ENCODE measurements around the gene COL11A2. TPM values are rescaled to one million over a fixed set of nuclear protein-coding genes. Genes with fewer than 3 reads are reported as not detected.
"Not testable (repeated sequence)": the region's sequence is repeated elsewhere in the genome, so short reads cannot be mapped to it uniquely, and the experiment has no call there.

COL11A2 gene
- total RNA-seq, 1 donor from 2014 or later = 0.65 TPM

- no peaks in the 10 kb centered on the region for H3K9me3 Mint-ChIP-seq
- intact Hi-C loops (cut with micrococcal nuclease) = loop anchor here (5.0 kb wide), 1 partner anchor 41 kb away; no protein-coding TSS in a partner anchor
- H3K4me1 Mint-ChIP-seq (ENCODE audit: low read depth) = peaks cover 10% of the 10 kb centered on the region
Observed at GRCh38 chr6:33163540-33163939, 28.7 kb downstream of the COL11A2 start.

DNA sequence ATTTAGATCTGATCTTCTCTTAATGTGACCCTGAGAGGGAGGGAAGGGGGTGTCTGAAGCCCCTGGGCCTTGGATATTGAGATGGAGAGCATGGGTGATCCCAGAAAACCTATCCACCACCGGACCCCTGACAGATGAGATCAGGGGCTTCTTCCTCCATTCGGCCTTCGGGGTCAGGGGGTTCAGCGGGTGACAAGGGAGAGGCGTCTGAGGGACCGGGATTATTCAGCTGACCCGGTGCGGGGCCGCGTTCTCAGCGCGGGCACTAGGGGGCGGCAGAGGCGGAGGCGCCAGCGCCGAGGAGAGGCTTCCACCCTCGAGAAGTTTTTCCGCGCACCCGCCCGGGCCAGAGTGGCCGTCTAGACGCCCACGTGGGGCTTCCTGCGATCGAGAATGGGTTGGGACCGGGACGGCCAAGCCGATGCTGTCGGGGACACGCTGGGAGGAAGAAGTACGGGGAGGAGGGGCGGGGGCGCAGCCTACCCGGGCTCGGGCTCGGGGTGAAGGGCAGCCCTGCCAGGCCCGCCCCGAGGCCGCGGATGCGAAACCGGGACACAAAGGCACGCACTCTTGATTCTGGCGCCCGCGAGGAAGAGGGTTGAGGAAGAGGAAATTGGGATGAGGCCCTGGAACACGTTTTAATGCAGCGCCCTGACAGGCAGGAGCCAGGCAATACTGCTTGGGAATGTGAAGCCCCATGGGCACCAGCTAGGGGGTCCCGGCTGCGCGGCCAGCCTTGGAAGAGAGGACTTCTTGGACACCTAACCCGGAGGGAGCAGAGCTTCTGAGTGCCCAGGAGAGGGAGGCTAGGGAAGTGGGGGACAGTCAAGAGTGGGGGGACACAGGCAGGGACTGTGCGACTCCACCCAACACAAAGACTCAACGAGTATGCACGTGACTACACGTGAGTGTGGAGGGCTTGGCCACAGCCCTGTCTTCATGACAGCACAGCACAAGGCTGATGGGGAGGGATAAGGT lies 30.6 kb downstream of the COL11A2 start:
- Mint-ChIP-seq H3K4me1 (ENCODE audit: low read depth) (peaks cover 10% of the 10 kb centered on the region), H3K4me3 (peak overlapping the region; percentile 80), H3K9me3 (no peaks in the 10 kb centered on the region), H3K27me3 (ENCODE audit: insufficient read depth) (peaks cover 4% of the 10 kb centered on the region), H3K27ac (peak overlapping the region; percentile 65), H3K36me3 (ENCODE audit: low read depth) (no peaks in the 10 kb centered on the region)
- intact Hi-C loops (cut with micrococcal nuclease) = loop anchor here (1.0 to 5.0 kb wide), 4 partner anchors 35 to 87 kb away; partner anchors contain the start of genes RXRB and SLC39A7
- peak; percentile 78 for DNase-seq (ENCODE audit: low spot score)

More at GRCh38 chr6:33163540-33163939, 28.7 kb downstream of the COL11A2 start:
- DNase-seq (ENCODE audit: low spot score) = no peak
- Mint-ChIP-seq H3K27me3 (ENCODE audit: insufficient read depth) (peaks cover 1% of the 10 kb centered on the region), H3K36me3 (ENCODE audit: low read depth) (no peaks in the 10 kb centered on the region), H3K27ac (no peak overlapping the region), H3K4me3 (no peak overlapping the region)

GRCh38 chr6:33160728-33161344 lies 31.4 kb downstream of the COL11A2 start:
- peaks cover 4% of the 10 kb centered on the region for H3K27me3 Mint-ChIP-seq (ENCODE audit: insufficient read depth)
- peaks cover 10% of the 10 kb centered on the region for H3K4me1 Mint-ChIP-seq (ENCODE audit: low read depth)
- no peak for DNase-seq (ENCODE audit: low spot score)
- intact Hi-C loops (cut with micrococcal nuclease) = loop anchor here (1.0 to 5.0 kb wide), 4 partner anchors 36 to 87 kb away; partner anchors contain the start of genes RXRB and SLC39A7
- H3K4me3 Mint-ChIP-seq = peak overlapping the region; percentile 80
- H3K27ac Mint-ChIP-seq = peak overlapping the region; percentile 65
- no peaks in the 10 kb centered on the region for H3K36me3 Mint-ChIP-seq (ENCODE audit: low read depth)
- H3K9me3 Mint-ChIP-seq = no peaks in the 10 kb centered on the region

DNA sequence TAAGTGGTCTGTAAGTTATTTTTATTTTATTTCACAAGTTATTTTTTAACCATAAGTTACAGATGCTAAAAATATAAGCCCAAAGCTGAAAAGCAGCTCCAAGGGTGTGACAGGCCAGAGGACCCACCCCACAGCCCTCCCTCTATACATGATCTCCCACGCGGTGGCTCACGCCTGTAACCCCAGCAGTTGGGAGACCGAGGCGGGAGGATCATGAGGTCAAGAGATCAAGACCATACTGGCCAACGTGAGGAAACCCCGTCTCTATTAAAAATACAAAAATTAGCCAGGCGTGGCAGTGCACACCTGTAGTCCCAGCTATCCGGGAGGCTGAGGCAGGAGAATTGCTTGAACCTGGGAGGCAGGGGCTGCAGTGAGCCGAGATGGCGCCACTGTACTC lies 32.2 kb downstream of the COL11A2 start:
- no peak overlapping the region for H3K27ac Mint-ChIP-seq
- H3K9me3 Mint-ChIP-seq = no peaks in the 10 kb centered on the region
- intact Hi-C loops (cut with micrococcal nuclease) = loop anchor here (2.0 to 5.0 kb wide), 2 partner anchors 37 to 38 kb away; no protein-coding TSS in a partner anchor
- H3K4me3 Mint-ChIP-seq = no peak overlapping the region
- H3K27me3 Mint-ChIP-seq (ENCODE audit: insufficient read depth) = peaks cover 6% of the 10 kb centered on the region
- H3K36me3 Mint-ChIP-seq (ENCODE audit: low read depth) = no peaks in the 10 kb centered on the region
- DNase-seq (ENCODE audit: low spot score) = no peak
- peaks cover 10% of the 10 kb centered on the region for H3K4me1 Mint-ChIP-seq (ENCODE audit: low read depth)

GRCh38 chr6:33156964-33157363 lies 35.3 kb downstream of the COL11A2 start:
- peaks cover 10% of the 10 kb centered on the region for H3K4me1 Mint-ChIP-seq (ENCODE audit: low read depth)
- peaks cover 8% of the 10 kb centered on the region for H3K9me3 Mint-ChIP-seq
- intact Hi-C loops (cut with micrococcal nuclease) = no loop called here
- peaks cover 15% of the 10 kb centered on the region for H3K27me3 Mint-ChIP-seq (ENCODE audit: insufficient read depth)
- no peak overlapping the region for H3K4me3 Mint-ChIP-seq
- no peak for DNase-seq (ENCODE audit: low spot score)
- H3K27ac Mint-ChIP-seq = no peak overlapping the region
- H3K36me3 Mint-ChIP-seq (ENCODE audit: low read depth) = no peaks in the 10 kb centered on the region

DNA sequence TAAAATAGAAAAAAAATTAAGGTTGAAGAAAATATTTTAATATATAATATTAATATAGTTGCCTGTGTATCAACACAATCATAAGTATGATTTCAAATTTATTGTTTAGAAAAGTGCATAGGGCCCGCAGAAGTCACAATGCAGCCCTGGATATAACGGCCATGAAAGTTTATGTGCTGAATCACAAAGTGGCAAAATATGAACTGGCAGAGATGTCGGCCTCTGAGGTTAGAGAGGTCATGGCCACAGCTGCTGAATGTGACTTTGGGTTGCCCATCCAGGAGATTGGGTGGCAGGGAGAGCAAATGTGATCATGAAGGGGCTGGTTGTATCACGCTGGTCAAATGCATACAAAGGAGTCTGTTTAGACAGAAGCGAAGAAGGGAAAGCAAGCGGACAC lies 35.7 kb downstream of the COL11A2 start:
- Mint-ChIP-seq H3K9me3 (peaks cover 12% of the 10 kb centered on the region), H3K27me3 (ENCODE audit: insufficient read depth) (peaks cover 15% of the 10 kb centered on the region)

DNA sequence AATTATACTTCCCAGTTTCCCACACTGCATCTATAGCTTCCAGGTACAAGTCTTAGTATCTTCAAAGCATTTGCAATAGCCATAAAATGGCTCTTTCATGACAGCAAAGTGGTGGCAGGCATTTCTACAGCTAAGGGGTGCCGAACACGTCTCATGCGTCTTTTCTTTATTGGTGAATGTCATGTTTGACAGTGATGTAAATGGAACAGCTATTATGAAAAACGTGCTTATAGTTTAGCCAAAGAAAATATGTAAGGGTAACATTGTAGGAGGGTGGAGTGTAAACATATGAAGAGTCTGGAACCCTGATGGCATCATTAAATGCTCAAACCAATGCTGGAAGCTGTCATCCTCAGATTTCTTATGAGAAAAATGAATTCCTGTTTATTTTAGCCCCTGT lies 37.9 kb downstream of the COL11A2 start:
- H3K27ac Mint-ChIP-seq = no peak overlapping the region
- H3K36me3 Mint-ChIP-seq (ENCODE audit: low read depth) = peaks cover 3% of the 10 kb centered on the region
- H3K9me3 Mint-ChIP-seq = peaks cover 13% of the 10 kb centered on the region
- DNase-seq (ENCODE audit: low spot score) = no peak
- H3K4me1 Mint-ChIP-seq (ENCODE audit: low read depth) = no peaks in the 10 kb centered on the region
- peaks cover 24% of the 10 kb centered on the region for H3K27me3 Mint-ChIP-seq (ENCODE audit: insufficient read depth)
- intact Hi-C loops (cut with micrococcal nuclease) = no loop called here
- no peak overlapping the region for H3K4me3 Mint-ChIP-seq

More for the DNA sequence above, 35.7 kb downstream of the COL11A2 start:
- DNase-seq (ENCODE audit: low spot score) = no peak
- H3K27ac Mint-ChIP-seq = no peak overlapping the region
- intact Hi-C loops (cut with micrococcal nuclease) = no loop called here
- peaks cover 7% of the 10 kb centered on the region for H3K4me1 Mint-ChIP-seq (ENCODE audit: low read depth)
- H3K4me3 Mint-ChIP-seq = no peak overlapping the region
- H3K36me3 Mint-ChIP-seq (ENCODE audit: low read depth) = peaks cover 3% of the 10 kb centered on the region

- intact Hi-C loops (cut with micrococcal nuclease) = no loop called here
- no peak overlapping the region for H3K4me3 Mint-ChIP-seq
- no peak overlapping the region for H3K27ac Mint-ChIP-seq
- no peaks in the 10 kb centered on the region for H3K4me1 Mint-ChIP-seq (ENCODE audit: low read depth)
- no peak for DNase-seq (ENCODE audit: low spot score)
- H3K27me3 Mint-ChIP-seq (ENCODE audit: insufficient read depth) = peaks cover 26% of the 10 kb centered on the region
- H3K9me3 Mint-ChIP-seq = peaks cover 13% of the 10 kb centered on the region
- peaks cover 3% of the 10 kb centered on the region for H3K36me3 Mint-ChIP-seq (ENCODE audit: low read depth)
Observed at GRCh38 chr6:33151050-33151449, 41.2 kb downstream of the COL11A2 start.

DNA sequence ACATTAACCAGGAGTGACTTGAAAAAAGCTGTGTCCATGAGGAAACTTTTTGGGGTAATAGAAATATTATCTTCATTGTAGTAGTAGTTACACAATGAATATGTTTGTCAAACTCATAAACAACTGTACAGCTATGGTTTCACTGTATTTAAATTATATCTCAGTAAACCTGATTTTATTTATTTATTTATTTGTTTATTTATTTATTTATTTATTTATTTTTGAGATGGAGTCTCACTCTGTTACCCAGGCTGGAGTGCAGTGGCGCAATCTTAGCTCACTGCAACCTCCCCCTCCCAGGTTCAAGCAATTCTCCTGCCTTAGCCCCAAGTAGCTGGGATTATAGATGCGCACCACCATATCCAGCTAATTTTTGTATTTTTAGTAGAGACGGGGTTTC lies 41.7 kb downstream of the COL11A2 start:
- H3K4me3 Mint-ChIP-seq; intact Hi-C loops (cut with micrococcal nuclease); DNase-seq (ENCODE audit: low spot score); H3K36me3 Mint-ChIP-seq (ENCODE audit: low read depth); H3K27ac Mint-ChIP-seq; H3K4me1 Mint-ChIP-seq (ENCODE audit: low read depth): not testable (repeated sequence)
- H3K27me3 Mint-ChIP-seq (ENCODE audit: insufficient read depth) = peaks cover 26% of the 10 kb centered on the region
- H3K9me3 Mint-ChIP-seq = peaks cover 13% of the 10 kb centered on the region

DNA sequence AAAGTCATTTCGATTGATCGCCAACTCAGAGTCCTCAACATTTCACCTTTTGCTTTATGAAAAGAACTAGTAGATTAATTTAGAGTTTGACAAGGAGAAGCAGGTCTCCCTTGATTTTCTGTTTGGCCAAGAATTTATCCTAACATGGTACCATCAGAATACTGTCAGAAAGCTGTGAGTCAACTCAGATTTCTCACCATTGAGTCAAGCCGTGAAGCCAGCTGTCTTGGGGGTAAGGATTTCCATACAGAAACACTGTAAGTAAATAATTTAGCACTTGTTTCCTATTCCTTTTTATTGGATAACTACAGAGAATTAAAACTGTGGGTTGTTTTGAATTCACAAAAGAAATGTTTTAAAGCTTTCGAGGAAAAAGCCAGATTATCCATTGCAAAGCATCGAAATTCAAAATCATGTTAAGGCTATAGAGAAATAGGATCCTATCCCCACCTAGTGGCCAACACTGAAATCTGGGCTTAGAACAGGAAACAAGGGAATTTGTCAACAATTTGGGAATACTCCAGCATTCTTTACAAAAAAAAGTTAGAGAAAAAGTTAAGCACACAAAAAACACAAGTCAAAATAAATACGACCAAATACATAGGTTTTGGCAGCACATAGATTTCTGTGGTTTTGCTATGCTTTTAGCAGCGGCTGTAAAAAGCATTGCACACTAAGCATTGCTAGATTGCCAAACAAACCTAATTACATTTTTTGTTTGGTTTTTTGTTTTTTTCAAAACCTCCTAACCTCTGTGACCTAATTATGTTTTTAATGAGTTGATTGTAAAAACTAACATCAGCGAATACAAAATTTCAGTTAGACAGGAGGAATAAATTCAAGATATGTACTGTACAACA lies 44.2 kb downstream of the COL11A2 start:
- peaks cover 13% of the 10 kb centered on the region for H3K9me3 Mint-ChIP-seq
- DNase-seq (ENCODE audit: low spot score) = no peak
- H3K27me3 Mint-ChIP-seq (ENCODE audit: insufficient read depth) = peaks cover 13% of the 10 kb centered on the region
- peaks cover 4% of the 10 kb centered on the region for H3K4me1 Mint-ChIP-seq (ENCODE audit: low read depth)
- peaks cover 3% of the 10 kb centered on the region for H3K36me3 Mint-ChIP-seq (ENCODE audit: low read depth)
- no peak overlapping the region for H3K4me3 Mint-ChIP-seq
- intact Hi-C loops (cut with micrococcal nuclease) = loop anchor here (1.0 kb wide), 3 partner anchors 25 to 134 kb away; no protein-coding TSS in a partner anchor
- no peak overlapping the region for H3K27ac Mint-ChIP-seq

DNA sequence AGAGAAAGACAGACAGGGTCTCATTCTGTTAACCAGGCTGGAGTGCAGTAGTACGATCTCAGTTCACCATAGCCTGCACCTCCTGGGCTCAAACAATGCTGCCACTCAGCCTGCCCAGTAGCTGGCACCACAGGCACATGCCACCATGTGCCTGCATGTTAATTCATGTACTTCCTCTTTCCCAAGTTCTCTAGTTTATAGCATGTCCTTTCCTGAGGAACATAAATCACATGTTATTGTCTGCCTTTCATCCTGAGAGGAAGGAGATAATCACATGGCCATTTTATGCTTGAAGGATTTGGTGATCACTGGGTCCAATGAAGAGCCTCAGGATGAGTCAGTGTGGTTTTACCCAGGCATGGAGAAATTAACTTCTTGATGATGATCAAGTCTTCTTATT lies 47.9 kb downstream of the COL11A2 start:
- intact Hi-C loops (cut with micrococcal nuclease) = no loop called here
- peaks cover 16% of the 10 kb centered on the region for H3K27me3 Mint-ChIP-seq (ENCODE audit: insufficient read depth)

DNA sequence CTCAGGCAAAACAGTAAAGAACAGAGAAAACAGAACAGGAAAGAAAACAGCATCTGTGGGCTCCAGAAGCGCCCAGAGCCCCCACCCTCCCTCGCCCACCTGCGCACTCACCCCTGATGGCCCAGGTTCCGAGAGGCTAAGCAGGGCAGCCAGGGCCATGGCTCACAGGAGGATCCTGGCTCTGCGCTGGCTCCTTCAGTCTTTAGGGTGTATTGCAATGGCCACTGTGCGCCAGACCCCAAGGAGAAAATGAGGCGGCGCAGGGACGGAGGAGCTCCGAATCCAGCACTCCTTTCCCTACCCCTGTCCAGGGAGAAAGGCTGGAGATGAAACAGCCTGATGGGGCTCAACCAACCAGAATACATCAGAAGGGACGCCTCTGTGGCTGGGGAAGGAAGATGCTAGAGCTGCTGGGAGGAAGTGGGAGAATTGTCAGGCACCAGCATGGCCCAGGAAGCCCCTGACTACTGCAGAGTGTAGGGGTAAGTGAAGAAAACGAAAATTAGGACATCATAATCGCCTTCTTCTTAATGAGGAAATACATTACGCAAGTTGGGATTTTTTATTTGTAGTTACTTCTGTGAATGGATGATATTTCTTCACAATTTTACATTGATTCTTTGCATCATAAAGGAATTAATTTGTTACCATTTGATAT lies 49.0 kb downstream of the COL11A2 start:
- Mint-ChIP-seq H3K36me3 (ENCODE audit: low read depth) (no peaks in the 10 kb centered on the region), H3K27me3 (ENCODE audit: insufficient read depth) (peaks cover 16% of the 10 kb centered on the region), H3K4me3 (no peak overlapping the region), H3K27ac (no peak overlapping the region), H3K4me1 (ENCODE audit: low read depth) (peaks cover 13% of the 10 kb centered on the region), H3K9me3 (no peaks in the 10 kb centered on the region)
- DNase-seq (ENCODE audit: low spot score) = no peak
- intact Hi-C loops (cut with micrococcal nuclease) = no loop called here

More for the DNA sequence above, 47.9 kb downstream of the COL11A2 start:
- H3K36me3 Mint-ChIP-seq (ENCODE audit: low read depth) = no peaks in the 10 kb centered on the region
- H3K27ac Mint-ChIP-seq = no peak overlapping the region
- DNase-seq (ENCODE audit: low spot score) = no peak
- peaks cover 13% of the 10 kb centered on the region for H3K4me1 Mint-ChIP-seq (ENCODE audit: low read depth)
- H3K9me3 Mint-ChIP-seq = no peaks in the 10 kb centered on the region
- H3K4me3 Mint-ChIP-seq = no peak overlapping the region
